ENCODE measurements around the gene SPDYE4.

SPDYE4 gene

GRCh38 chr17:8785547-8786413, 27.4 kb upstream of the SPDYE4 start:
- peak; percentile 26 to 28 for DNase-seq (ENCODE audit: low read depth in 2 of 2)

- DNase-seq (ENCODE audit: low read depth in 2 of 2), result no peak
Observed at GRCh38 chr17:8782176-8782575, 23.8 kb upstream of the SPDYE4 start.

GRCh38 chr17:8781776-8782175, 23.4 kb upstream of the SPDYE4 start:
- no peak for DNase-seq (ENCODE audit: low read depth in 2 of 2)

GRCh38 chr17:8776881-8777280, 18.5 kb upstream of the SPDYE4 start:
- no peak for DNase-seq (ENCODE audit: low read depth in 2 of 2)

GRCh38 chr17:8776248-8776647, 17.9 kb upstream of the SPDYE4 start:
- no peak for DNase-seq (ENCODE audit: low read depth in 2 of 2)

- no peak for DNase-seq (ENCODE audit: low read depth in 2 of 2)
Observed at GRCh38 chr17:8766731-8767130, 8.4 kb upstream of the SPDYE4 start.

- DNase-seq (ENCODE audit: low read depth in 2 of 2), result no peak
Observed at GRCh38 chr17:8762012-8762411, 3.7 kb upstream of the SPDYE4 start.

GRCh38 chr17:8757189-8757588, 1.2 kb downstream of the SPDYE4 start:
- DNase-seq (ENCODE audit: low read depth in 2 of 2), result no peak

GRCh38 chr17:8755590-8756255, 2.6 kb downstream of the SPDYE4 start:
- DNase-seq (ENCODE audit: low read depth in 2 of 2), result no peak

GRCh38 chr17:8754890-8755289, 3.5 kb downstream of the SPDYE4 start:
- no peak for DNase-seq (ENCODE audit: low read depth in 2 of 2)

GRCh38 chr17:8753976-8754440, 4.3 kb downstream of the SPDYE4 start:
- DNase-seq (ENCODE audit: low read depth in 2 of 2), result no peak

- DNase-seq (ENCODE audit: low read depth in 2 of 2), result no peak
Observed at GRCh38 chr17:8753136-8753975, 5.0 kb downstream of the SPDYE4 start.

- no peak for DNase-seq (ENCODE audit: low read depth in 2 of 2)
Observed at GRCh38 chr17:8749616-8750015, 8.7 kb downstream of the SPDYE4 start.

- no peak for DNase-seq (ENCODE audit: low read depth in 2 of 2)
Observed at GRCh38 chr17:8747742-8748141, 10.6 kb downstream of the SPDYE4 start.

- no peak for DNase-seq (ENCODE audit: low read depth in 2 of 2)
Observed at GRCh38 chr17:8746501-8747236, 11.7 kb downstream of the SPDYE4 start.

- DNase-seq (ENCODE audit: low read depth in 2 of 2), result peak; percentile 65 to 70
Observed at GRCh38 chr17:8745586-8746500, 12.5 kb downstream of the SPDYE4 start.

GRCh38 chr17:8744086-8744785, 14.1 kb downstream of the SPDYE4 start:
- DNase-seq (ENCODE audit: low read depth in 2 of 2), result no peak

GRCh38 chr17:8742819-8743218, 15.5 kb downstream of the SPDYE4 start:
- DNase-seq (ENCODE audit: low read depth in 2 of 2), result no peak

GRCh38 chr17:8742274-8742673, 16.1 kb downstream of the SPDYE4 start:
- DNase-seq (ENCODE audit: low read depth in 2 of 2), result no peak

- no peak for DNase-seq (ENCODE audit: low read depth in 2 of 2)
Observed at GRCh38 chr17:8741771-8742170, 16.6 kb downstream of the SPDYE4 start.
